ENCODE results near the gene KCNN3.
"Not testable (repeated sequence)": the region's sequence is repeated elsewhere in the genome, so short reads cannot be mapped to it uniquely, and the experiment has no call there.

Gene KCNN3

GRCh38 chr1:154698320-154699096 is 171.6 kb downstream of the KCNN3 start:
- DNase-seq (ENCODE audit: low spot score) = no peak

GRCh38 chr1:154697710-154698109 is 172.4 kb downstream of the KCNN3 start:
- DNase-seq (ENCODE audit: low spot score) = no peak

- no peak for DNase-seq (ENCODE audit: low spot score)
Measured at GRCh38 chr1:154696456-154696855, 173.6 kb downstream of the KCNN3 start.

- DNase-seq (ENCODE audit: low spot score) = no peak
Measured at GRCh38 chr1:154695985-154696384, 174.1 kb downstream of the KCNN3 start.

- DNase-seq (ENCODE audit: low spot score) = no peak
Measured at GRCh38 chr1:154694995-154695394, 175.1 kb downstream of the KCNN3 start.

- no peak for DNase-seq (ENCODE audit: low spot score)
Measured at GRCh38 chr1:154689083-154689482, 181.0 kb downstream of the KCNN3 start.

GRCh38 chr1:154686507-154686906 is 183.6 kb downstream of the KCNN3 start:
- DNase-seq (ENCODE audit: low spot score) = no peak

GRCh38 chr1:154683820-154684219 is 186.3 kb downstream of the KCNN3 start:
- no peak for DNase-seq (ENCODE audit: low spot score)

GRCh38 chr1:154682254-154682653 is 187.8 kb downstream of the KCNN3 start:
- DNase-seq (ENCODE audit: low spot score) = no peak

GRCh38 chr1:154677844-154678243 is 192.2 kb downstream of the KCNN3 start:
- DNase-seq (ENCODE audit: low spot score) = not testable (repeated sequence)

- DNase-seq (ENCODE audit: low spot score) = not testable (repeated sequence)
Measured at GRCh38 chr1:154676847-154677246, 193.2 kb downstream of the KCNN3 start.

- not testable (repeated sequence) for DNase-seq (ENCODE audit: low spot score)
Measured at GRCh38 chr1:154674456-154674855, 195.6 kb downstream of the KCNN3 start.

GRCh38 chr1:154672245-154672644 is 197.8 kb downstream of the KCNN3 start:
- DNase-seq (ENCODE audit: low spot score) = not testable (repeated sequence)

- DNase-seq (ENCODE audit: low spot score) = not testable (repeated sequence)
Measured at GRCh38 chr1:154671412-154671811, 198.7 kb downstream of the KCNN3 start.

GRCh38 chr1:154670310-154671270 is 199.5 kb downstream of the KCNN3 start:
- not testable (repeated sequence) for DNase-seq (ENCODE audit: low spot score)

GRCh38 chr1:154669464-154670282 is 200.4 kb downstream of the KCNN3 start:
- DNase-seq (ENCODE audit: low spot score) = peak; percentile 83

GRCh38 chr1:154666051-154666790 is 203.9 kb downstream of the KCNN3 start:
- DNase-seq (ENCODE audit: low spot score) = no peak

- no peak for DNase-seq (ENCODE audit: low spot score)
Measured at GRCh38 chr1:154664331-154665002, 205.6 kb downstream of the KCNN3 start.

- no peak for DNase-seq (ENCODE audit: low spot score)
Measured at GRCh38 chr1:154663471-154664060, 206.5 kb downstream of the KCNN3 start.

- DNase-seq (ENCODE audit: low spot score) = peak; percentile 5
Measured at GRCh38 chr1:154661110-154661509, 209.0 kb downstream of the KCNN3 start.
